ENCODE data around the gene RNF31.

GRCh38 chr14:24145690-24146452 lies 1.4 kb upstream of the RNF31 start:
- TF ChIP-seq EP300 (IDR thresholded peaks at IDR 0.05) (no peak), CTCF (IDR thresholded peaks at IDR 0.05) (no peak)
